Measurements from ENCODE around the gene DUSP5.

The DUSP5 gene

DNA sequence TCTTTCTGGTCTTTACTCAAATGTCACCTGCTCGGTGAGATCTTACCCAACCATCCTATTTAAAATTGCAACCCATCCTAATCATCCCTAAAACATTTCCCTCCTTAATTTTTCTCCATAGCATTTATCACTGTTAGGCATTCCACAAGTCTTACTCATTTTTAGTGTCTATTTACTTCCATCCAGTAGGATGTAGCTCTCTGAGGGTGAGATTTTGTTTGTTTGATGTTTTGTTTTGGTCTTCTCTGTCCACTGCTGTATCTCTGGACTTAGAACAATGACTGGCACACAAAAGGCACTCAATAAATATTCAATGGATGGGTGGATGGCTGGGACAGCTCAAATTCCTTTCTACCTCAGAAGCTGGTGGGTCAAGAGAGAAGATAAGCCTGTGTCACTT is 15.8 kb upstream of the DUSP5 start:
- DNase-seq (ENCODE audit: low read depth) = no peak
- H3K4me3 ChIP-seq (ENCODE audit: control insufficient read depth, low read depth, low read length) = no peak overlapping the region
- TF ChIP-seq, protein P1, sequence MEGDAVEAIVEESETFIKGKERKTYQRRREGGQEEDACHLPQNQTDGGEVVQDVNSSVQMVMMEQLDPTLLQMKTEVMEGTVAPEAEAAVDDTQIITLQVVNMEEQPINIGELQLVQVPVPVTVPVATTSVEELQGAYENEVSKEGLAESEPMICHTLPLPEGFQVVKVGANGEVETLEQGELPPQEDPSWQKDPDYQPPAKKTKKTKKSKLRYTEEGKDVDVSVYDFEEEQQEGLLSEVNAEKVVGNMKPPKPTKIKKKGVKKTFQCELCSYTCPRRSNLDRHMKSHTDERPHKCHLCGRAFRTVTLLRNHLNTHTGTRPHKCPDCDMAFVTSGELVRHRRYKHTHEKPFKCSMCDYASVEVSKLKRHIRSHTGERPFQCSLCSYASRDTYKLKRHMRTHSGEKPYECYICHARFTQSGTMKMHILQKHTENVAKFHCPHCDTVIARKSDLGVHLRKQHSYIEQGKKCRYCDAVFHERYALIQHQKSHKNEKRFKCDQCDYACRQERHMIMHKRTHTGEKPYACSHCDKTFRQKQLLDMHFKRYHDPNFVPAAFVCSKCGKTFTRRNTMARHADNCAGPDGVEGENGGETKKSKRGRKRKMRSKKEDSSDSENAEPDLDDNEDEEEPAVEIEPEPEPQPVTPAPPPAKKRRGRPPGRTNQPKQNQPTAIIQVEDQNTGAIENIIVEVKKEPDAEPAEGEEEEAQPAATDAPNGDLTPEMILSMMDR (IDR thresholded peaks at IDR 0.05; ENCODE audit: control insufficient read depth, insufficient read depth, low read depth, low read length, missing control alignments) = no peak

- no peak overlapping the region for H3K4me3 ChIP-seq (ENCODE audit: control insufficient read depth, low read depth, low read length)
- DNase-seq (ENCODE audit: low read depth) = no peak
- TF ChIP-seq, protein P1 (IDR thresholded peaks at IDR 0.05; ENCODE audit: control insufficient read depth, insufficient read depth, low read depth, low read length, missing control alignments) = no peak
These were observed 14.1 kb upstream of the DUSP5 start for GRCh38 chr10:110483633-110484032.

DNA sequence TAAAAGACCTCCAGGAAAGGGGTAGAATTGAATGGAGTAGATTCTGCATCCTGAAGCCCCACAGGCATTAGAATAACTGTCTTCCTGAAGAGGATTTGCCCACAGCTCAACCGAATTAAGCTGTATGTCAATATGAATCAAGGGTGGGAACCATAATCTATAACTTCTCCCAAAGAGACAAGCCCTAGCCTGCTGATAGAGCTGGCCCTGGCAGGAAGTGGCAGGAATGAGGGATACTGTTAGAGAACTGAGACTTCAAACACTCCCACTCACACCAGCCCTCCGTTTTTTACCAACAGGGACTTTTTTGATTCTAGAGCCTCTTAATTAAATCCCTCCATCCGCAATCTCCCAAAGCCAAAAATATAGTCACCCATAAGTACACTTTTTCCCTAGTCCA is 12.2 kb upstream of the DUSP5 start:
- H3K4me3 ChIP-seq (ENCODE audit: control insufficient read depth, low read depth, low read length) = no peak overlapping the region
- TF ChIP-seq, protein P1 (IDR thresholded peaks at IDR 0.05; ENCODE audit: control insufficient read depth, insufficient read depth, low read depth, low read length, missing control alignments) = no peak
- DNase-seq (ENCODE audit: low read depth) = no peak

GRCh38 chr10:110486680-110487410 is 10.9 kb upstream of the DUSP5 start:
- DNase-seq (ENCODE audit: low read depth) = no peak
- H3K4me3 ChIP-seq (ENCODE audit: control insufficient read depth, low read depth, low read length) = no peak overlapping the region
- TF ChIP-seq, protein P1 (IDR thresholded peaks at IDR 0.05; ENCODE audit: control insufficient read depth, insufficient read depth, low read depth, low read length, missing control alignments) = no peak

GRCh38 chr10:110487411-110488331 is 10.0 kb upstream of the DUSP5 start:
- DNase-seq (ENCODE audit: low read depth) = no peak
- TF ChIP-seq, protein P1 (IDR thresholded peaks at IDR 0.05; ENCODE audit: control insufficient read depth, insufficient read depth, low read depth, low read length, missing control alignments) = no peak
- no peak overlapping the region for H3K4me3 ChIP-seq (ENCODE audit: control insufficient read depth, low read depth, low read length)

DNA sequence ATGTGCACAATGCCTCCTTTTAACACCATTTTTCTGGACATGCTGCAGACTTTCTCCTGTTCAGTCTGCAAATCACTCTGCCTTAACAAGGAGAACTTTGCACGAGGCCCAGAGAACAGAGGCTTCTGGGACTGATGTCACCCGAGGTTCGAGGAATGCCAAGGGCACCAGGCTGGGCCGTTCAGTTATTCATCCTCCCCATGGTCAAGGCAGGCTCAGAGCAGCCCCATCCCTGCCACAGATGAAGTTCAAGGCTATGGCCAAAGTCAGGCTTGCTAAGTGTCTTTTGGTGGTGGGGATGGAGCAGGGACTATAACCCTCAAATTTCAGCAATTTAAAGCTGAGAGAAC is 9.4 kb upstream of the DUSP5 start:
- TF ChIP-seq, protein P1 (IDR thresholded peaks at IDR 0.05; ENCODE audit: control insufficient read depth, insufficient read depth, low read depth, low read length, missing control alignments) = no peak
- no peak overlapping the region for H3K4me3 ChIP-seq (ENCODE audit: control insufficient read depth, low read depth, low read length)

More for the DNA sequence above, 9.4 kb upstream of the DUSP5 start:
- DNase-seq (ENCODE audit: low read depth) = no peak

All from AG09309 (cell line).